Retinal pigment epithelial cell (primary cell): ENCODE measurements around the gene CHERP.
"Not testable (repeated sequence)": the region's sequence is repeated elsewhere in the genome, so short reads cannot be mapped to it uniquely, and the experiment has no call there.

Experiments used
- DNase-seq: peaks from one replicate; pipeline ENCODE4 v3.0.0-alpha.2; 2010; ENCODE audit warnings: low read depth
- H3K4me3 ChIP-seq: 2 replicates; pipeline ENCODE4 v1.5.1; 2011; ENCODE audit warnings: mild to moderate bottlenecking, low read length, control low read depth, moderate library complexity
- CTCF ChIP-seq: conservative IDR thresholded peaks from 2 replicates; pipeline ENCODE4 v1.5.1; 2011; ENCODE audit warnings: low read depth, low read length, control low read depth, inconsistent platforms

Gene CHERP

DNA sequence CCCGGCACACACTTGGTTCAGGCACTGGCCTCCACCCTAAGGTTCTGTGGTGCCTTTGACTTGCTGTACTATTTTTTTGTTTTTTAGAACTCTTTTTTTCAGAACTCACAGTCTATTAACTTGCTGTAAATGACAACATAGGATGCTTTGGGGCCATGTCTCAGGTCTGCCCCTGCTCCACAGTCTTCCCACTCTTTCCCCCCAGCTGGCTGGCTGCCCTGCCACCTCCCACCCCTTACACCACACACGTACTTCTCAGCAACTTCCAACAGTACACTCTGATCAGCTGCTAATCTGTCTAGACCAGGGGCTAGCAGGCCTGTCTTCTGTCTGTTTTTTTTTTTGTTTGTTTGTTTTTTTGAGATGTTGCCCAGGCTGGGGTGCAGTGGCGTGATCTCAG is 38.0 kb downstream of the CHERP start:
- no peak for DNase-seq
- TF ChIP-seq CTCF: no peak
- H3K4me3 ChIP-seq: no peak overlapping the region

GRCh38 chr19:16497837-16498236 is 44.4 kb downstream of the CHERP start:
- no peak overlapping the region for H3K4me3 ChIP-seq
- DNase-seq: no peak
- no peak for TF ChIP-seq CTCF

GRCh38 chr19:16497042-16497441 is 45.2 kb downstream of the CHERP start:
- peak overlapping the region; percentile 87 for H3K4me3 ChIP-seq
- DNase-seq: no peak

DNA sequence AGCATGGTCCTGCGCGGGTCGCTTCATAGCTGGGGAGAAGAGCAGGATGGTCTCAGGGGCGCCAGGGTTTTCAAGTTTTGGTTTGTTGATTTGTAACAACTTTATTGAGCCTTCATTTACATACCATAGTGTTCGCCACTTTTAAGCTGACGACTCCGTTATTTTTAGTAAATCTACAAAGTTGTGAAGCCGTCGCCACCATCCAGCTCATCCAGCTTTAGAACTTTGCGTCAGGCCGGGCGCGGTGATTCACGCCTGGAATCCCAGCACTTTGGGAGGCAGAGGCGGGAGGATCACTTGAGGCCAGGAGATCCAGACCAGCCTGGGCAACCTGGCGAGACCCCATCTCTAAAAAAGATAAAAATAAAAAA is 45.6 kb downstream of the CHERP start:
- no peak for TF ChIP-seq CTCF
- DNase-seq: peak; percentile 24

More at GRCh38 chr19:16497042-16497441, 45.2 kb downstream of the CHERP start:
- TF ChIP-seq CTCF: no peak

DNA sequence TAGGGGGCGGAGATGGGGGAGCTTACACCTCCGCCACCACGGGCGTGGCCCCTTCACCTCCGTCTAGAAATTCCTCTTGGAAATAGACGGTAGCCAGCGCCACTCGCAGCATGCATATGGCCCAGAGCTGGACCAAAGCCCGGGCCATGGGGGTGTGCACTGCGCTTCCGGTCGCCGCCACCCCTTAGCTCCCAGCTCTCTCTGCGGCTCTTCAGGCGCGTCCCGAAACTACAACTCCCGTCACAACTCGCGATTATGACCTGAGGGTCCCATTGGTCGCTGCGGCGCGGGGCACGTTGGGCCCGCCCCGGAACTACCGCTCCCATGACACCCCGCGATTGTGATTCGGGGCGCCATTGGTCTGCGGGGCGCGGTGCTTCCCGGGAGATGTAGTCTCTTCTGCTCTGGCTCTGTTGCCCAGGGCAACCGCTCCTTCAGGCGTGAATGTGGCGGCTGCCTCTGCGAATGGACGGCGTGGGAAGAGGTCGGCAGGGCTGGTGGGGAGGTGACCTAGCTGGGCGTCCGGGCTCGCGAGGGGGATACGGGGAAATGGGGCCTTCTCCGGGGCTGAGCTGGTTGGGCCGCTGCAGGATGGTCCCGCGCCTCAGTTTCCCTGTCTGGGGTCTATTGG is 46.1 kb downstream of the CHERP start, which contains the start of the genes C19orf44 and CALR3:
C19orf44 (plus strand) TSS at position 413 of the 631 bp plus-strand sequence. CDS start 4,399 bp downstream, outside the sequence.
CALR3 (minus strand) TSS at position 186 of the 631 bp plus-strand sequence; CDS start at position 148, 38 bp downstream.
- no peak for TF ChIP-seq CTCF
- H3K4me3 ChIP-seq: peak within 1 kb of the TSS; percentile 87
- DNase-seq: peak; percentile 91

More for the DNA sequence above, 45.6 kb downstream of the CHERP start:
- H3K4me3 ChIP-seq: peak overlapping the region; percentile 87

- not testable (repeated sequence) for H3K4me3 ChIP-seq, DNase-seq
Measured at GRCh38 chr19:16486476-16486875, 55.8 kb downstream of the CHERP start.

GRCh38 chr19:16482745-16483144 is 59.5 kb downstream of the CHERP start:
- DNase-seq: no peak
- no peak overlapping the region for H3K4me3 ChIP-seq
- no peak for TF ChIP-seq CTCF
